Lower leg skin (tissue), 3 donors: ENCODE measurements around the gene VTI1A.

Experiments used
- POLR2A ChIP-seq, 2 donors: fragments of 450-650 bp; IDR thresholded peaks; one replicate each; pipeline ENCODE4 v1.6.1; 2016 to 2017; ENCODE audit warnings: antibody characterized with exemption in 2 of 2, mild to moderate bottlenecking in 1 of 2, moderate library complexity in 1 of 2
- TF ChIP-seq, protein P1 (sequence below), 3 donors: fragments of 450-650 bp; IDR thresholded peaks; one replicate each; pipeline ENCODE4 v1.5.1; 2016; ENCODE audit warnings: antibody characterized with exemption in 3 of 3, mild to moderate bottlenecking in 3 of 3, moderate library complexity in 2 of 3

DNA sequence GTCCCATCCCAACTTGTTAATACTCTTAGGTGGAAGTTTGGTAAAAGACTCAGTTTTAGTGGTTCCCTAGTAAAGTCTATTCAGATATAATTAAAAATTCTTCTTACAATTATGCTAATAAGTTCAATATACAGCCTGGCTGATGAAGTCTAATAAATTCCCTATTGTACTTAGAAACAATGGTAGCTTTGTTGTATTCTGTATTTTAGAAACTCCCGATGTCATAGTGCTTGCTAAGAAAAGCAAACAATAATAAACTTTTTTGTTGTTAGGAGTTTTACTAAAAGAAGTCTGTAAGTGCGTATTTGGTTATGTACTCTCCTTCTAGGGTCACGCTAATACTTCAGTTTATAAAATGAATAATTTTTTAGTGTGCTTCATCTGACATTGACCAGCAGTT, 206.8 kb downstream of the VTI1A start:
- no peak for TF ChIP-seq POLR2A (IDR thresholded peaks at IDR 0.05)
- TF ChIP-seq, protein P1, sequence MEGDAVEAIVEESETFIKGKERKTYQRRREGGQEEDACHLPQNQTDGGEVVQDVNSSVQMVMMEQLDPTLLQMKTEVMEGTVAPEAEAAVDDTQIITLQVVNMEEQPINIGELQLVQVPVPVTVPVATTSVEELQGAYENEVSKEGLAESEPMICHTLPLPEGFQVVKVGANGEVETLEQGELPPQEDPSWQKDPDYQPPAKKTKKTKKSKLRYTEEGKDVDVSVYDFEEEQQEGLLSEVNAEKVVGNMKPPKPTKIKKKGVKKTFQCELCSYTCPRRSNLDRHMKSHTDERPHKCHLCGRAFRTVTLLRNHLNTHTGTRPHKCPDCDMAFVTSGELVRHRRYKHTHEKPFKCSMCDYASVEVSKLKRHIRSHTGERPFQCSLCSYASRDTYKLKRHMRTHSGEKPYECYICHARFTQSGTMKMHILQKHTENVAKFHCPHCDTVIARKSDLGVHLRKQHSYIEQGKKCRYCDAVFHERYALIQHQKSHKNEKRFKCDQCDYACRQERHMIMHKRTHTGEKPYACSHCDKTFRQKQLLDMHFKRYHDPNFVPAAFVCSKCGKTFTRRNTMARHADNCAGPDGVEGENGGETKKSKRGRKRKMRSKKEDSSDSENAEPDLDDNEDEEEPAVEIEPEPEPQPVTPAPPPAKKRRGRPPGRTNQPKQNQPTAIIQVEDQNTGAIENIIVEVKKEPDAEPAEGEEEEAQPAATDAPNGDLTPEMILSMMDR (IDR thresholded peaks at IDR 0.05) = no peak
